ENCODE data around the gene MIOX. TPM values are rescaled to one million over a fixed set of nuclear protein-coding genes. Genes with fewer than 3 reads are reported as not detected.

MIOX gene
- total and polyA plus RNA-seq, 5 donors from 2014 or later: not detected

DNA sequence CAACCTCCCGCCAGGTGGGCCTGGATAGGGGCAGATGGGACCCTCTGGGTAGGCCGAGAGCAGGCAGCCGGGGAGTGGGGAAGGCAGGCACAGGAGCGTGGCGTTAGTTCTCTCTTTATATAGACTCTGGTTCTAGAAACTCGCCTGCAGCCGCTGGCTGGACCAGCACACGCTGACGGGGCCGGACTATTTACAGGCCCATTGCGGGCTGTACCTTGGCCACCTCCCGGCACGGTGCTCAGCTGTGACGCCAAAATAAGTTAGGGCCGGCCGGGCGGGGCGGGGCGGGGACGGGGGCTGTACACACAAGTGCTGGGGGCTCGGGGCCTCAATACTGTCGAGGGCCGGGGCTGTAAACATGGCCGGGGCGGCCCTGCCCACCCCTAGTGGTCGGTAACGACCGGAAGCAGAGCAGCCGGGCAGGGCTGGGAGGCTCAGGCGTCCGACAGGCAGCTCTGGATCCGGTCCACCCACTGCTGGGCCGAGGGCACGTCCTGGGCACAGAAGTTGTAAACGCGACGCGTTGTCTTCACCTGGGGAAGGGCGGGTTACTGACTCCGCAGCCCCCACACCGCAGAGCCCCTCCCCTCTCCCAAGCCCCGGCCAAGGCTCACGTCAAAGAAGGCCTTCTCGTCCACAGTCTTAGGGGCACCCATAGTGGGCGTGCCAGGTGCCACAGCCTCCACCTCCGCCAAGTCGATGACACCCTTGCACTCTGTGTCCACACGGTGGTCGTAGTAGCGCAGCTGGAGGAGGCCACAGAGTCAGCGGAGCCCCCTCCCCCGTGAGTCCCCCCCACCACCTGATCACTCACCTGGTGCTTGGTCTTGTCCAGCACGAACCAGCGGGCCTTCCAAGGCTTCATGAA is 39.7 kb upstream of the MIOX start:
- no peak overlapping the region for H3K4me3 Mint-ChIP-seq
- H3K27me3 ChIP-seq (ENCODE audit: control insufficient read depth, insufficient read depth, low read length): no peaks in the 10 kb centered on the region
- no peak overlapping the region for H3K27ac ChIP-seq (ENCODE audit: insufficient read depth, low read length, poor library complexity, severe bottlenecking)
- H3K27ac Mint-ChIP-seq: peak overlapping the region in 1 of 3 donors; percentile 66
- no peak overlapping the region for H3K4me3 ChIP-seq (ENCODE audit: low read depth, low read length)
- H3K4me1 Mint-ChIP-seq: peaks cover 0 to 31% (median 12%) of the 10 kb centered on the region in 4 donors
- H3K9me3 Mint-ChIP-seq: no peaks in the 10 kb centered on the region
- DNase-seq: no peak
- no peak for ATAC-seq (ENCODE audit: low read depth in 2 of 2)
- peaks cover 17% of the 10 kb centered on the region for H3K4me1 ChIP-seq (ENCODE audit: control insufficient read depth, insufficient read depth, low read length, poor library complexity, severe bottlenecking)
- peaks cover 41% of the 10 kb centered on the region for H3K36me3 ChIP-seq (ENCODE audit: control insufficient read depth, insufficient read depth, low read length)
- H3K36me3 Mint-ChIP-seq: peaks cover 12% of the 10 kb centered on the region
- H3K27me3 Mint-ChIP-seq: no peaks in the 10 kb centered on the region
- no peaks in the 10 kb centered on the region for H3K9me3 ChIP-seq (ENCODE audit: control insufficient read depth in 2 of 2, low read length in 2 of 2)

DNA sequence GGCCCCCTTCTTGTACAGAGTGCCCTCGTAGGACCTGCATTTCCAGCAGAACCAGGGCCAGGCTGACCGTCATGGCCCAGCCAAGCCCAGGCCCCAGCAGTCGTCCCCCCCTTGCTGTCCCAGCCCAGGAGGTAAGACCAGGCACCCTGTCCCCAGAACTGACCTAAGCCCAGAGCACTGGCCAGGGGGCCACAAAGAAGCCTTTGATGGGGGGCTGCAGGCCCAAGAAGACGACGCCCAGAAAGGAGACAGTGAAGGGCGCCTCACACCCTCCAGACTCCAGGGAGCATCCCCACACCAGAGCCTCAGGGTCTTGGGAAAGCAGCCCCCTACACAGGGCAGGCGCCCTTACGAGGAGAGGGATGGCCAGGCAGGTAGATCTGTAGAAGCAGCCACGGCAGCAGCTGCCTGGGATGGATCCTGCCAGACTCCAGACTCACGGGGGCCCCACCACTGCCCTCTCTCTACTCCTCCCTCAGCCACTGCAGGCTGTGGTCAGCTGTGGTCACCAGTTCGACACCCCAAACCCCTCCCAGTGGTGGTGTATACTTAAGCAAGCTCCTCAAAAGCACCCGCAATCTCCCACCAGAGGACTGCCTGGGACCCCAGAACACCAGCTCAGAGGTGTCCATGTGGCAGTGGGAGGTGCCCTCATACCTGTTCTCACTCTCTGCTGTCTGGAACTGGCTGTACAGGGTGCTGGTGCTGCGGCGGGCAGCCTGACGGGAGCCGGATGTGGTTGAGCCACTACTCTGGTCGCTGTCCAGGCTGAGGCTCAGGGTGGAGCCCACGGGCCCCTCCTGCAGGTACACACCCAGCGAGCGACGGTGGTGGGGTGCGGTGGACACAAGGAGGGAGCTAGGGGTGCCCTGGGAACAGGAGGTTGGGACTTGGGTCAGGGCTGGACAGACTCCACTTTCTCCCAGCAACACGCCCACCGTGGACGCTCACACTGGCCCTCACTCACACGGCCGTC is 38.8 kb upstream of the MIOX start:
- Mint-ChIP-seq H3K27ac (peak overlapping the region in 1 of 3 donors; percentile 79), H3K9me3 (no peaks in the 10 kb centered on the region), H3K4me1 (peaks cover 0 to 33% (median 14%) of the 10 kb centered on the region in 4 donors), H3K4me3 (no peak overlapping the region), H3K27me3 (no peaks in the 10 kb centered on the region), H3K36me3 (peaks cover 15% of the 10 kb centered on the region)
- no peak overlapping the region for H3K4me3 ChIP-seq (ENCODE audit: low read depth, low read length)
- peaks cover 17% of the 10 kb centered on the region for H3K4me1 ChIP-seq (ENCODE audit: control insufficient read depth, insufficient read depth, low read length, poor library complexity, severe bottlenecking)
- H3K9me3 ChIP-seq (ENCODE audit: control insufficient read depth in 2 of 2, low read length in 2 of 2): no peaks in the 10 kb centered on the region
- DNase-seq (no peak), ATAC-seq (ENCODE audit: low read depth in 2 of 2) (no peak)
- no peaks in the 10 kb centered on the region for H3K27me3 ChIP-seq (ENCODE audit: control insufficient read depth, insufficient read depth, low read length)
- peaks cover 46% of the 10 kb centered on the region for H3K36me3 ChIP-seq (ENCODE audit: control insufficient read depth, insufficient read depth, low read length)
- H3K27ac ChIP-seq (ENCODE audit: insufficient read depth, low read length, poor library complexity, severe bottlenecking): no peak overlapping the region

- H3K9me3 Mint-ChIP-seq: no peaks in the 10 kb centered on the region
- Histone ChIP-seq H3K27me3 (ENCODE audit: control insufficient read depth, insufficient read depth, low read length) (no peaks in the 10 kb centered on the region), H3K9me3 (ENCODE audit: control insufficient read depth in 2 of 2, low read length in 2 of 2) (no peaks in the 10 kb centered on the region), H3K36me3 (ENCODE audit: control insufficient read depth, insufficient read depth, low read length) (peaks cover 80% of the 10 kb centered on the region), H3K27ac (ENCODE audit: insufficient read depth, low read length, poor library complexity, severe bottlenecking) (peak overlapping the region; percentile 17), H3K4me3 (ENCODE audit: low read depth, low read length) (no peak overlapping the region), H3K4me1 (ENCODE audit: control insufficient read depth, insufficient read depth, low read length, poor library complexity, severe bottlenecking) (no peaks in the 10 kb centered on the region)
- DNase-seq: no peak
- H3K36me3 Mint-ChIP-seq: peaks cover 33% of the 10 kb centered on the region
- peak overlapping the region in 1 of 3 donors; percentile 75 for H3K27ac Mint-ChIP-seq
- peak overlapping the region in 1 of 4 donors; percentile 43 for H3K4me3 Mint-ChIP-seq
- H3K4me1 Mint-ChIP-seq: peaks cover 0 to 25% (median 14%) of the 10 kb centered on the region in 4 donors
- no peak for ATAC-seq (ENCODE audit: low read depth in 2 of 2)
- H3K27me3 Mint-ChIP-seq: no peaks in the 10 kb centered on the region
Measured at GRCh38 chr22:50452649-50453048, 34.0 kb upstream of the MIOX start.

- Histone ChIP-seq H3K36me3 (ENCODE audit: control insufficient read depth, insufficient read depth, low read length) (peaks cover 83% of the 10 kb centered on the region), H3K27me3 (ENCODE audit: control insufficient read depth, insufficient read depth, low read length) (no peaks in the 10 kb centered on the region)
- H3K36me3 Mint-ChIP-seq: peaks cover 28% of the 10 kb centered on the region
Measured at GRCh38 chr22:50454556-50455075, 32.0 kb upstream of the MIOX start.

DNA sequence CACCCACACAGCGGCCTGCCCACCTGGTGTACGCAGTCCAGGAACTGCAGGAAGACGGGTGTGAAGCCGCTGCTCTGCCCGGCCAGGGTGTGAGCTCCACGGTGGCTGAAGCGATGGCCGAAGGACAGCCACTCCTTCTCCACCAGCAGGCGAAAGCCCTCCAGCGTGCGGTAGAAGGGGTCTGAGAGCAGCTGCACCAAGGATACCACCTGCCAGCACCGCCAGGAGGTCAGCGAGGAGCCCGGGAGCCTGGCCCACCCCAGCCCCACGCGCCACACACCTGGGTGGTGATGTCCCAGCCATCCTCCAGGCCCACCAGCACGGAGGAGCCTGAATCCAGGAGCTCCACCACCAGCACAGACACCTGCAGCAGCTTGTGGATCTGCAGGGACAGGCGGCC is 31.5 kb upstream of the MIOX start:
- Mint-ChIP-seq H3K36me3 (peaks cover 25% of the 10 kb centered on the region), H3K27ac (no peak overlapping the region), H3K4me1 (peaks cover 0 to 21% (median 10%) of the 10 kb centered on the region in 4 donors), H3K4me3 (no peak overlapping the region), H3K9me3 (peaks cover 0 to 1% (median 0%) of the 10 kb centered on the region in 7 donors), H3K27me3 (no peaks in the 10 kb centered on the region)
- Histone ChIP-seq H3K4me1 (ENCODE audit: control insufficient read depth, insufficient read depth, low read length, poor library complexity, severe bottlenecking) (no peaks in the 10 kb centered on the region), H3K27me3 (ENCODE audit: control insufficient read depth, insufficient read depth, low read length) (no peaks in the 10 kb centered on the region), H3K27ac (ENCODE audit: insufficient read depth, low read length, poor library complexity, severe bottlenecking) (no peak overlapping the region), H3K4me3 (ENCODE audit: low read depth, low read length) (no peak overlapping the region), H3K36me3 (ENCODE audit: control insufficient read depth, insufficient read depth, low read length) (peaks cover 84% of the 10 kb centered on the region), H3K9me3 (ENCODE audit: control insufficient read depth in 2 of 2, low read length in 2 of 2) (no peaks in the 10 kb centered on the region)
- no peak for DNase-seq
- no peak for ATAC-seq (ENCODE audit: low read depth in 2 of 2)

More at GRCh38 chr22:50454556-50455075, 32.0 kb upstream of the MIOX start:
- no peak overlapping the region for H3K4me3 Mint-ChIP-seq
- H3K9me3 Mint-ChIP-seq: peaks cover 0 to 1% (median 0%) of the 10 kb centered on the region in 7 donors
- no peak overlapping the region for H3K27ac Mint-ChIP-seq
- H3K9me3 ChIP-seq (ENCODE audit: control insufficient read depth in 2 of 2, low read length in 2 of 2): no peaks in the 10 kb centered on the region
- no peaks in the 10 kb centered on the region for H3K27me3 Mint-ChIP-seq
- H3K4me3 ChIP-seq (ENCODE audit: low read depth, low read length): no peak overlapping the region
- ATAC-seq (ENCODE audit: low read depth in 2 of 2) (no peak), DNase-seq (no peak)
- H3K4me1 ChIP-seq (ENCODE audit: control insufficient read depth, insufficient read depth, low read length, poor library complexity, severe bottlenecking): no peaks in the 10 kb centered on the region
- H3K4me1 Mint-ChIP-seq: peaks cover 0 to 24% (median 13%) of the 10 kb centered on the region in 4 donors
- no peak overlapping the region for H3K27ac ChIP-seq (ENCODE audit: insufficient read depth, low read length, poor library complexity, severe bottlenecking)

- H3K9me3 ChIP-seq (ENCODE audit: control insufficient read depth in 2 of 2, low read length in 2 of 2): no peaks in the 10 kb centered on the region
- peaks cover 29% of the 10 kb centered on the region for H3K36me3 Mint-ChIP-seq
- H3K4me1 ChIP-seq (ENCODE audit: control insufficient read depth, insufficient read depth, low read length, poor library complexity, severe bottlenecking): no peaks in the 10 kb centered on the region
- H3K27ac Mint-ChIP-seq: peak overlapping the region in 1 of 3 donors; percentile 26
- peaks cover 0 to 1% (median 0%) of the 10 kb centered on the region in 7 donors for H3K9me3 Mint-ChIP-seq
- H3K36me3 ChIP-seq (ENCODE audit: control insufficient read depth, insufficient read depth, low read length): peaks cover 85% of the 10 kb centered on the region
- peaks cover 0 to 16% (median 9%) of the 10 kb centered on the region in 4 donors for H3K4me1 Mint-ChIP-seq
- H3K4me3 ChIP-seq (ENCODE audit: low read depth, low read length): no peak overlapping the region
- no peaks in the 10 kb centered on the region for H3K27me3 ChIP-seq (ENCODE audit: control insufficient read depth, insufficient read depth, low read length)
- H3K27ac ChIP-seq (ENCODE audit: insufficient read depth, low read length, poor library complexity, severe bottlenecking): no peak overlapping the region
- ATAC-seq (ENCODE audit: low read depth in 2 of 2) (no peak), DNase-seq (no peak)
- H3K27me3 Mint-ChIP-seq: no peaks in the 10 kb centered on the region
- no peak overlapping the region for H3K4me3 Mint-ChIP-seq
Measured at GRCh38 chr22:50456026-50456425, 30.6 kb upstream of the MIOX start.

DNA sequence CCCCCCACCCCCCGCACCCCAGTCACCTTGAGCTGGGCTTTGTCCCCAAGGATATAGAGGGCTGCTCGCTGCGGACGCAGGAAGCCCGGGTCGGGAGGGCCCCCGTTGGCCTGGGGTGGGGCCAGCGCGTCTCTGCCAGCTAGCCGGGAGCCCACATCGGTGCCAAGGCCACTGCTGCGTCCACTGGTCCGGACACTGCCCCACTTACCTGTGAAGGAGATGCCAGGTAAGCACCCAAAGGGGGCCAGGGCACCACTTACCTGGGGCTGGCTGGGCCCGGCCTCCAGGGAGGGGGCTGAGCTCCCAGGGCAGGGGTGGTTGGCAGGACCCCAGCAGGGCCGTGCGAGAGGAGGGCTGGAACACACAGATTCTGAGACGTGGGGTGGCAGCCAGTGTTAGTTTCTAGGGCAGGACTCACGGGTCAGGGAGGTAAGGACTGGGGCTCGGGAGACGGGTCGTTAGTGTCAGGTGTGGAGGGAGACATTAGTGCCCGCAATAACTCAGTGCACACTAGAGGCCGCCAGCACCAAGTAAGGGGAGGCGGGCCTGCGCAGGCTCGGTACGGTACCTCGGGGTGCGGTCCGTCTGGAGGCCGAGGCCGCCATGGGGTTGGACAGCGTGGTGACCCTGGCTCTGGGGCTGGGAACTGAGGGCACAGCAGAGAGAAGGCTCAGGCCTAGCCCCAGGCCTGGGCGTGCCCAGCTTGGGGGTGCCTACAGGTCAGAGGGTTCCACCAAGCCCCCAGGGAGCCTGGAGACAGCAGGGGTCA is 30.0 kb upstream of the MIOX start:
- Mint-ChIP-seq H3K9me3 (peaks cover 0 to 1% (median 0%) of the 10 kb centered on the region in 7 donors), H3K27me3 (no peaks in the 10 kb centered on the region), H3K4me1 (peaks cover 0 to 16% (median 8%) of the 10 kb centered on the region in 4 donors), H3K27ac (peak overlapping the region in 1 of 3 donors; percentile 83), H3K4me3 (no peak overlapping the region), H3K36me3 (peaks cover 30% of the 10 kb centered on the region)
- H3K4me1 ChIP-seq (ENCODE audit: control insufficient read depth, insufficient read depth, low read length, poor library complexity, severe bottlenecking): no peaks in the 10 kb centered on the region
- DNase-seq (peak in 1 of 3 donors; percentile 31), ATAC-seq (ENCODE audit: low read depth in 2 of 2) (peak in 1 of 2 donors; percentile 28)
- no peaks in the 10 kb centered on the region for H3K9me3 ChIP-seq (ENCODE audit: control insufficient read depth in 2 of 2, low read length in 2 of 2)
- peaks cover 85% of the 10 kb centered on the region for H3K36me3 ChIP-seq (ENCODE audit: control insufficient read depth, insufficient read depth, low read length)
- no peaks in the 10 kb centered on the region for H3K27me3 ChIP-seq (ENCODE audit: control insufficient read depth, insufficient read depth, low read length)
- no peak overlapping the region for H3K27ac ChIP-seq (ENCODE audit: insufficient read depth, low read length, poor library complexity, severe bottlenecking)
- H3K4me3 ChIP-seq (ENCODE audit: low read depth, low read length): no peak overlapping the region

Data from CD4-positive, CD25-positive, alpha-beta regulatory T cell (primary cell).